B cell (primary cell): Measurements from ENCODE around the gene IFT88. TPM values are rescaled to one million over a fixed set of nuclear protein-coding genes. Genes with fewer than 3 reads are reported as not detected.
A peak's percentile ranks its signal among the peaks of the same experiment; 100 is the strongest.

Experiments
- ATAC-seq: fragments of 200-7000 bp; cut with Tn5 transposase; one replicate; pipeline ENCODE4 v1.10.0; 2021; ENCODE audit warnings: low read depth, mild to moderate bottlenecking, moderate number of reproducible peaks, moderate library complexity
- CTCF ChIA-PET: fragments of 350-600 bp; sonication (Branson Sonifier 250); formaldehyde crosslinking; loops from one replicate; lab custom pipeline; 2021; ENCODE audit warnings: antibody characterized with exemption, inconsistent platforms; lab: Charles Lee
- POLR2A ChIA-PET: fragments of 350-600 bp; sonication (Branson Sonifier 250); formaldehyde crosslinking; loops from one replicate; lab custom pipeline; 2021; ENCODE audit warnings: antibody characterized with exemption; lab: Charles Lee
- DNase-seq: peaks from one replicate; pipeline ENCODE4 v3.0.0; 2013
- H2AFZ ChIP-seq: 2 replicates; pipeline ENCODE4 v1.6.1; 2012; ENCODE audit warnings: mild to moderate bottlenecking, low read depth, low read length; ENCODE audit not compliant: insufficient read depth, poor library complexity, severe bottlenecking
- H3K27ac ChIP-seq, 2 donors: 1 replicate in 1 of 2; 2 replicates in 1 of 2; pipeline ENCODE4 v1.5.1; 2012 to 2013; ENCODE audit warnings: low read length in 2 of 2, mild to moderate bottlenecking in 2 of 2, moderate library complexity in 1 of 2
- H3K27me3 ChIP-seq, 4 experiments: fragments of 200-600 bp in 1 of 4; sonication (generic) in 1 of 4; replicated peaks in 1 of 4; 1 replicate in 2 of 4; 2 replicates in 2 of 4; pipeline versions ENCODE4 v1.6.1 to v1.7.0; 2013 to 2016; ENCODE audit warnings: low read length in 3 of 4, mild to moderate bottlenecking in 2 of 4, mixed read lengths in 1 of 4, moderate library complexity in 1 of 4; ENCODE audit not compliant: insufficient read depth in 4 of 4, control insufficient read depth in 3 of 4; ENCODE audit errors: control extremely low read depth in 1 of 4
- H3K36me3 ChIP-seq, 2 experiments: replicated peaks in 1 of 2; 1 replicate in 1 of 2; 2 replicates in 1 of 2; pipeline versions ENCODE4 v1.6.1 to v1.7.1; 2013; ENCODE audit warnings: low read length in 1 of 2; ENCODE audit not compliant: insufficient read depth in 2 of 2, control insufficient read depth in 1 of 2; ENCODE audit errors: control extremely low read depth in 1 of 2, extremely low read depth in 1 of 2
- H3K4me1 ChIP-seq, 2 donors: fragments of 200-600 bp in 1 of 2; sonication (generic) in 1 of 2; 1 replicate in 1 of 2; 2 replicates in 1 of 2; pipeline versions ENCODE4 v1.5.1 to v1.6.1; 2013 to 2017; ENCODE audit warnings: low read length in 2 of 2; ENCODE audit not compliant: control insufficient read depth in 2 of 2, insufficient read depth in 2 of 2
- H3K4me2 ChIP-seq: replicated peaks from 2 replicates; pipeline ENCODE3; 2012; ENCODE audit warnings: mild to moderate bottlenecking, low read depth, low read length; ENCODE audit not compliant: poor library complexity, severe bottlenecking
- H3K4me3 ChIP-seq, 5 experiments: fragments of 200-600 bp in 1 of 5; sonication (generic) in 1 of 5; 1 replicate in 3 of 5; 2 replicates in 2 of 5; pipeline versions ENCODE4 v1.5.1 to v1.7.0; 2011 to 2016; ENCODE audit warnings: low read length in 4 of 5, mild to moderate bottlenecking in 4 of 5, low read depth in 2 of 5, control low read depth in 1 of 5, moderate library complexity in 1 of 5; ENCODE audit not compliant: insufficient read depth in 1 of 5; ENCODE audit errors: control extremely low read depth in 1 of 5, extremely low read depth in 1 of 5
- H3K79me2 ChIP-seq: fragments of 200-600 bp; sonication (generic); one replicate; pipeline ENCODE4 v1.6.0; 2016; ENCODE audit warnings: low read length; ENCODE audit not compliant: control insufficient read depth, insufficient read depth
- H3K9ac ChIP-seq: fragments of 200-600 bp; sonication (generic); 2 replicates; pipeline ENCODE4 v1.6.1; 2017; ENCODE audit warnings: mild to moderate bottlenecking, low read length, moderate library complexity
- H3K9me3 ChIP-seq, 3 donors: one replicate each; pipeline versions ENCODE4 v1.6.1 to v1.7.1; 2013; ENCODE audit warnings: low read length in 2 of 3; ENCODE audit not compliant: control insufficient read depth in 2 of 3, insufficient read depth in 1 of 3; ENCODE audit errors: control extremely low read depth in 1 of 3
- H4K20me1 ChIP-seq: 2 replicates; pipeline ENCODE4 v1.6.0; 2012; ENCODE audit warnings: mild to moderate bottlenecking, low read length; ENCODE audit not compliant: insufficient read depth, control insufficient read depth, poor library complexity, severe bottlenecking
- H3K27ac Mint-ChIP-seq: one replicate; pipeline ENCODE4 v1.8.0; 2021; ENCODE audit warnings: mixed read lengths
- H3K27me3 Mint-ChIP-seq: one replicate; pipeline ENCODE4 v1.8.0; 2021; ENCODE audit warnings: mixed read lengths
- H3K4me1 Mint-ChIP-seq: one replicate; pipeline ENCODE4 v1.8.0; 2021; ENCODE audit warnings: mixed read lengths
- H3K4me3 Mint-ChIP-seq: one replicate; pipeline ENCODE4 v1.8.0; 2021; ENCODE audit warnings: mixed read lengths
- H3K9me3 Mint-ChIP-seq: one replicate; pipeline ENCODE4 v1.8.0; 2022; ENCODE audit warnings: mixed read lengths; ENCODE audit not compliant: insufficient read depth
- CTCF ChIP-seq: fragments of 200-600 bp; IDR thresholded peaks from one replicate; pipeline ENCODE4 v1.8.0; 2022; ENCODE audit warnings: antibody characterized with exemption, mild to moderate bottlenecking
- EZH2 ChIP-seq: IDR thresholded peaks from 2 replicates; pipeline ENCODE4 v1.6.1; 2012; ENCODE audit warnings: borderline replicate concordance, low read depth, mild to moderate bottlenecking, moderate library complexity, low read length; ENCODE audit not compliant: insufficient read depth, poor library complexity, severe bottlenecking
- WGBS: methylation state at CpG from one replicate; pipeline ENCODE4 v1.1.5; 2013; ENCODE audit warnings: missing lambda C conversion rate; ENCODE audit not compliant: insufficient coverage; 5-methylcytosine and 5-hydroxymethylcytosine counted together
- intact Hi-C: fragments of 100-400 bp; cut with micrococcal nuclease; formaldehyde crosslinking; loops from one replicate; pipeline ENCODE4 v1.10.0; 2022
- polyA plus RNA-seq: library from polyadenylated mRNA; depleted of rRNA; stranded (reverse); fragments of >200 nt; gene quantifications from 2 replicates; pipeline ENCODE4 v1.2.3, GENCODE V29; 2012
- total RNA-seq, 2 donors: library from RNA; stranded (reverse); fragments of 120-200 nt in 1 of 2; gene quantifications; 1 replicate in 1 of 2; 2 replicates in 1 of 2; pipeline versions ENCODE4 v1.2.3 to v1.2.4, GENCODE V29; 2013 to 2022

The IFT88 gene
- total and polyA plus RNA-seq, 2 donors (not counting 1 experiment from before 2014, with no cell fraction given), result 8.0 to 23.3 TPM

GRCh38 chr13:20544201-20544923 lies 22.6 kb upstream of the IFT88 start:
- ChIA-PET CTCF (interaction anchor here (0.8 to 3.0 kb wide), 4 partner anchors 8 to 49 kb away, joined by 3 to 10 read pairs (median 6); partner anchors contain the start of gene CRYL1), POLR2A (interaction anchor here (1.3 to 1.6 kb wide), 2 partner anchors 18 to 22 kb away, joined by 4 read pairs; no protein-coding TSS in a partner anchor)
- WGBS, result 30% methylated on average over 7 of the region's 7 CpGs
- Histone ChIP-seq H3K79me2 (no peaks in the 10 kb centered on the region), H4K20me1 (no peaks in the 10 kb centered on the region), H3K36me3 (no peaks in the 10 kb centered on the region), H3K4me3 (peak overlapping the region in 4 of 5 experiments; percentile 17 to 71 (median 46)), H2AFZ (peak overlapping the region; percentile 59), H3K9ac (peak overlapping the region; percentile 76), H3K4me2 (peak overlapping the region; percentile 89), H3K9me3 (peaks cover 0 to 7% (median 0%) of the 10 kb centered on the region in 3 donors), H3K27me3 (no peaks in the 10 kb centered on the region), H3K27ac (peak overlapping the region; percentile 78 to 94), H3K4me1 (peaks cover 37 to 46% of the 10 kb centered on the region in 2 donors)
- Mint-ChIP-seq H3K4me3 (peak overlapping the region; percentile 86), H3K4me1 (peaks cover 38% of the 10 kb centered on the region), H3K9me3 (no peaks in the 10 kb centered on the region), H3K27me3 (no peaks in the 10 kb centered on the region), H3K27ac (peak overlapping the region; percentile 95)
- TF ChIP-seq CTCF (no peak), EZH2 (no peak)
- intact Hi-C loops, result loop anchor here (1.0 kb wide), 1 partner anchor 18 kb away; no protein-coding TSS in a partner anchor
- peak; percentile 59 for ATAC-seq
- DNase-seq, result peak; percentile 50

GRCh38 chr13:20546556-20546955 lies 20.4 kb upstream of the IFT88 start:
- intact Hi-C loops, result loop anchor here (2.0 kb wide), 1 partner anchor 20 kb away; the partner anchor contains the start of gene IFT88
- no peaks in the 10 kb centered on the region for H3K36me3 ChIP-seq
- peak overlapping the region in 1 of 2 donors; percentile 64 for H3K27ac ChIP-seq
- H3K79me2 ChIP-seq, result no peaks in the 10 kb centered on the region
- POLR2A ChIA-PET, result no interaction called here
- no peaks in the 10 kb centered on the region for H3K27me3 ChIP-seq
- Mint-ChIP-seq H3K27me3 (no peaks in the 10 kb centered on the region), H3K4me3 (peak overlapping the region; percentile 42), H3K4me1 (peaks cover 38% of the 10 kb centered on the region), H3K27ac (peak overlapping the region; percentile 62), H3K9me3 (no peaks in the 10 kb centered on the region)
- no CpG with 5 or more reads among the region's 1 CpG for WGBS
- peak; percentile 61 for DNase-seq
- peak overlapping the region in 1 of 5 experiments; percentile 14 for H3K4me3 ChIP-seq
- no peaks in the 10 kb centered on the region for H3K9me3 ChIP-seq
- TF ChIP-seq EZH2 (no peak), CTCF (no peak)
- H4K20me1 ChIP-seq, result no peaks in the 10 kb centered on the region
- CTCF ChIA-PET, result interaction anchor here (1.3 kb wide), 1 partner anchor 54 kb away, joined by 5 read pairs; no protein-coding TSS in a partner anchor
- peak; percentile 70 for ATAC-seq
- peak overlapping the region; percentile 67 for H3K4me2 ChIP-seq
- no peak overlapping the region for H2AFZ ChIP-seq
- peaks cover 37 to 46% of the 10 kb centered on the region in 2 donors for H3K4me1 ChIP-seq
- peak overlapping the region; percentile 45 for H3K9ac ChIP-seq
